HEK293 (cell line): ENCODE measurements around the gene OCA2.

Source experiments
- CTCF ChIA-PET: fragments of 350-600 bp; formaldehyde crosslinking; extraction: SDS; loops from one replicate; lab custom pipeline; 2021; ENCODE audit warnings: antibody characterized with exemption; lab: Yijun Ruan, JAX
- POLR2A ChIA-PET: fragments of 300-600 bp; formaldehyde crosslinking; extraction: SDS; loops from one replicate; lab custom pipeline; 2020; ENCODE audit warnings: antibody characterized with exemption, inconsistent platforms; lab: Yijun Ruan, JAX
- H3K27ac ChIP-seq: fragments of 200-500 bp; sonication (Bioruptor generic); 2 replicates; pipeline ENCODE4 v1.5.1; 2014; ENCODE audit warnings: low read depth, low read length, control low read depth, inconsistent platforms; ENCODE audit errors: extremely low read depth
- H3K36me3 ChIP-seq, 2 experiments: fragments of 200-500 bp in 1 of 2; sonication (Bioruptor generic) in 1 of 2; 1 replicate in 1 of 2; 2 replicates in 1 of 2; pipeline ENCODE4 v1.5.1; 2014 to 2017; ENCODE audit warnings: inconsistent platforms in 2 of 2, low read length in 2 of 2; ENCODE audit not compliant: control insufficient read depth in 2 of 2, insufficient read depth in 1 of 2
- H3K4me1 ChIP-seq: fragments of 200-500 bp; sonication (Bioruptor generic); 2 replicates; pipeline ENCODE4 v1.5.1; 2014; ENCODE audit warnings: mild to moderate bottlenecking, low read length, inconsistent platforms; ENCODE audit not compliant: control insufficient read depth, insufficient read depth
- H3K4me3 ChIP-seq: 2 replicates; pipeline ENCODE4 v1.5.1; 2011; ENCODE audit warnings: low read depth, mild to moderate bottlenecking, control low read depth, low read length, moderate library complexity
- H3K9me3 ChIP-seq: fragments of 200-500 bp; sonication (Bioruptor generic); 2 replicates; pipeline ENCODE4 v1.5.1; 2014; ENCODE audit warnings: low read depth, low read length, inconsistent platforms; ENCODE audit not compliant: control insufficient read depth, insufficient read depth
- EGR2 ChIP-seq: fragments of 450-650 bp; formaldehyde crosslinking; IDR thresholded peaks from 2 replicates; pipeline ENCODE4 v1.5.1; 2016; ENCODE audit warnings: low read depth, missing biosample characterization, missing genetic modification characterization
- GLIS1 ChIP-seq: fragments of 450-650 bp; formaldehyde crosslinking; IDR thresholded peaks from 2 replicates; pipeline ENCODE4 v1.5.1; 2016; ENCODE audit warnings: missing biosample characterization, missing genetic modification characterization
- SCRT2 ChIP-seq: fragments of 450-650 bp; formaldehyde crosslinking; IDR thresholded peaks from 2 replicates; pipeline ENCODE4 v1.5.1; 2016; ENCODE audit warnings: missing biosample characterization, missing genetic modification characterization
- TSHZ1 ChIP-seq: fragments of 450-650 bp; formaldehyde crosslinking; IDR thresholded peaks from 2 replicates; pipeline ENCODE4 v1.5.1; 2016; ENCODE audit warnings: missing biosample characterization, missing genetic modification characterization, borderline replicate concordance
- ZFP37 ChIP-seq: fragments of 450-650 bp; formaldehyde crosslinking; IDR thresholded peaks from 2 replicates; pipeline ENCODE4 v1.5.1; 2016; ENCODE audit warnings: missing biosample characterization, missing genetic modification characterization
- ZNF169 ChIP-seq: fragments of 450-650 bp; formaldehyde crosslinking; IDR thresholded peaks from 2 replicates; pipeline ENCODE4 v1.5.1; 2016; ENCODE audit warnings: missing biosample characterization, missing genetic modification characterization
- ZNF2 ChIP-seq: fragments of 450-650 bp; formaldehyde crosslinking; IDR thresholded peaks from 2 replicates; pipeline ENCODE4 v1.5.1; 2016; ENCODE audit warnings: missing biosample characterization, missing genetic modification characterization
- ZNF214 ChIP-seq: fragments of 450-650 bp; formaldehyde crosslinking; IDR thresholded peaks from 2 replicates; pipeline ENCODE4 v1.5.1; 2017; ENCODE audit warnings: missing biosample characterization, mild to moderate bottlenecking, missing genetic modification characterization, borderline replicate concordance
- ZNF510 ChIP-seq: fragments of 450-650 bp; formaldehyde crosslinking; IDR thresholded peaks from 2 replicates; pipeline ENCODE4 v1.5.1; 2018; ENCODE audit warnings: mild to moderate bottlenecking, missing genetic modification characterization, missing biosample characterization; ENCODE audit not compliant: insufficient replicate concordance
- ZNF530 ChIP-seq: fragments of 450-650 bp; formaldehyde crosslinking; IDR thresholded peaks from 2 replicates; pipeline ENCODE4 v1.5.1; 2016; ENCODE audit warnings: low read depth, missing biosample characterization, missing genetic modification characterization
- ZNF558 ChIP-seq: fragments of 450-650 bp; formaldehyde crosslinking; IDR thresholded peaks from 2 replicates; pipeline ENCODE4 v1.5.1; 2016; ENCODE audit warnings: missing biosample characterization, missing genetic modification characterization
- ZNF654 ChIP-seq: fragments of 450-650 bp; formaldehyde crosslinking; IDR thresholded peaks from 2 replicates; pipeline ENCODE4 v1.5.1; 2016; ENCODE audit warnings: low read depth, missing biosample characterization, missing genetic modification characterization
- ZNF677 ChIP-seq: fragments of 450-650 bp; IDR thresholded peaks from 2 replicates; pipeline ENCODE4 v1.5.0; 2018; ENCODE audit warnings: missing biosample characterization, mild to moderate bottlenecking, missing genetic modification characterization, moderate library complexity
- ZNF777 ChIP-seq: fragments of 450-650 bp; formaldehyde crosslinking; IDR thresholded peaks from 2 replicates; pipeline ENCODE4 v1.5.1; 2017; ENCODE audit warnings: missing biosample characterization, missing genetic modification characterization, borderline replicate concordance
- ZNF791 ChIP-seq: fragments of 450-650 bp; formaldehyde crosslinking; IDR thresholded peaks from 2 replicates; pipeline ENCODE4 v1.5.1; 2016; ENCODE audit warnings: missing biosample characterization, missing genetic modification characterization
- ZNF792 ChIP-seq: fragments of 450-650 bp; formaldehyde crosslinking; IDR thresholded peaks from 2 replicates; pipeline ENCODE4 v1.5.1; 2016; ENCODE audit warnings: missing biosample characterization, missing genetic modification characterization
- ZSCAN23 ChIP-seq: fragments of 450-650 bp; formaldehyde crosslinking; IDR thresholded peaks from 2 replicates; pipeline ENCODE4 v1.5.1; 2016; ENCODE audit warnings: missing biosample characterization, missing genetic modification characterization
- TF ChIP-seq, protein P1 (sequence below): fragments of 450-650 bp; formaldehyde crosslinking; IDR thresholded peaks from 2 replicates; pipeline ENCODE4 v1.5.1; 2016; ENCODE audit warnings: missing biosample characterization, missing genetic modification characterization
- TF ChIP-seq, protein P2 (sequence below): fragments of 450-650 bp; formaldehyde crosslinking; IDR thresholded peaks from 2 replicates; pipeline ENCODE4 v1.5.1; 2017; ENCODE audit warnings: missing biosample characterization, missing genetic modification characterization
- TF ChIP-seq, protein P3 (sequence below): fragments of 450-650 bp; formaldehyde crosslinking; IDR thresholded peaks from 2 replicates; pipeline ENCODE4 v1.5.1; 2017; ENCODE audit warnings: missing biosample characterization, missing genetic modification characterization
- TF ChIP-seq, protein P4 (sequence below): fragments of 450-650 bp; formaldehyde crosslinking; conservative IDR thresholded peaks from 2 replicates; pipeline ENCODE4 v1.5.1; 2016; ENCODE audit warnings: low read depth, missing biosample characterization, missing genetic modification characterization

Gene OCA2

DNA sequence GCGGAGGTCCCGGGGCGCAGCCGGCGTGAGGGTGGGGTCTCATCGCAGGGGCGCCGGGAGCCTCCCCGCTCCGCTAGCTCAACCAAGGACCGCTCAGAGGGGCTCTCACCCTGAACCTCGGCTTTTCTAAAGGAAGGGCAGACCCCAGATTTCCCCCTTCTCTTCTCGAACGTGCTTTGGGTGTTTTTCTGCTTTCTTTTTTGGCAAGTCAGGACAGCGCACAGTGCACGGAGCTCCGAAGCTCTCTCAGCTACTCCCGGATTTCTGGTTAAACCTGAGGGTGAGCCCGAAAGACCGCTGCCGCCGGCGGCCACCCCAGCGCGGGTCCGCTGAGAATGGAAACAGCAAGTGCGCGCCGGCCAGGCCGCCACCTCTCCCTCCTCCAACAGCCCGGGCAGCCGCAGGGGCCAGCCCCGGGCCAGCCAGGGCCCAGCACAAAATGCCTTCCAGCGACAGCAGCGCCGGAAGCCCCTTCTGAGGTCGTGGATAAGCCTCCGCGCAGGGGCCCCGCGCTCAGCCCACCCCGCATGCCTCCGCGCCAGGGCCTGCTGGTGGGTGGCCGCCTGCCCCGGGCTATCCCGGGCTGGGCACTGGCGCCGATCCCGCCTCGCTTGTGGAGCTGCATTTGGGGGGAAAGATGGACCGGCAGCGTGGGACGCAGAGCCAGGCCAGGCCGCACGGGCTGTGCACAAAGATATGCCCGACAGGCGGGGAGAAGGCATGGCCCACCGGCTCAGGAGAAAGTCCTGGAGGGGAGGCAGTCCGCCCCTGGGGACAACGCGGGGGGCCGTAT, 8.2 kb upstream of the OCA2 start (continued):
- TF ChIP-seq, protein P1, sequence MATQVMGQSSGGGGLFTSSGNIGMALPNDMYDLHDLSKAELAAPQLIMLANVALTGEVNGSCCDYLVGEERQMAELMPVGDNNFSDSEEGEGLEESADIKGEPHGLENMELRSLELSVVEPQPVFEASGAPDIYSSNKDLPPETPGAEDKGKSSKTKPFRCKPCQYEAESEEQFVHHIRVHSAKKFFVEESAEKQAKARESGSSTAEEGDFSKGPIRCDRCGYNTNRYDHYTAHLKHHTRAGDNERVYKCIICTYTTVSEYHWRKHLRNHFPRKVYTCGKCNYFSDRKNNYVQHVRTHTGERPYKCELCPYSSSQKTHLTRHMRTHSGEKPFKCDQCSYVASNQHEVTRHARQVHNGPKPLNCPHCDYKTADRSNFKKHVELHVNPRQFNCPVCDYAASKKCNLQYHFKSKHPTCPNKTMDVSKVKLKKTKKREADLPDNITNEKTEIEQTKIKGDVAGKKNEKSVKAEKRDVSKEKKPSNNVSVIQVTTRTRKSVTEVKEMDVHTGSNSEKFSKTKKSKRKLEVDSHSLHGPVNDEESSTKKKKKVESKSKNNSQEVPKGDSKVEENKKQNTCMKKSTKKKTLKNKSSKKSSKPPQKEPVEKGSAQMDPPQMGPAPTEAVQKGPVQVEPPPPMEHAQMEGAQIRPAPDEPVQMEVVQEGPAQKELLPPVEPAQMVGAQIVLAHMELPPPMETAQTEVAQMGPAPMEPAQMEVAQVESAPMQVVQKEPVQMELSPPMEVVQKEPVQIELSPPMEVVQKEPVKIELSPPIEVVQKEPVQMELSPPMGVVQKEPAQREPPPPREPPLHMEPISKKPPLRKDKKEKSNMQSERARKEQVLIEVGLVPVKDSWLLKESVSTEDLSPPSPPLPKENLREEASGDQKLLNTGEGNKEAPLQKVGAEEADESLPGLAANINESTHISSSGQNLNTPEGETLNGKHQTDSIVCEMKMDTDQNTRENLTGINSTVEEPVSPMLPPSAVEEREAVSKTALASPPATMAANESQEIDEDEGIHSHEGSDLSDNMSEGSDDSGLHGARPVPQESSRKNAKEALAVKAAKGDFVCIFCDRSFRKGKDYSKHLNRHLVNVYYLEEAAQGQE (tag by site-specific recombination) = no peak
- no peak for TF ChIP-seq ZNF677 (tag by site-specific recombination)
- TF ChIP-seq, all 188 proteins: peak for 0

GRCh38 chr15:28106294-28107110, 7.4 kb upstream of the OCA2 start:
- ChIA-PET POLR2A (no interaction called here), CTCF (no interaction called here)
- Histone ChIP-seq H3K9me3 (no peaks in the 10 kb centered on the region), H3K4me1 (no peaks in the 10 kb centered on the region), H3K4me3 (no peak overlapping the region; the same call in 1 of the 2 replicates), H3K27ac (no peak overlapping the region), H3K36me3 (peaks cover 0 to 7% of the 10 kb centered on the region in 2 experiments; a peak in 1 of 3 replicates)
- no peak for TF ChIP-seq ZNF558 (tag by site-specific recombination)
- no peak for TF ChIP-seq SCRT2 (tag by site-specific recombination)
- no peak for TF ChIP-seq ZNF530 (tag by site-specific recombination)
- TF ChIP-seq ZNF654 (tag by site-specific recombination) = no peak
- TF ChIP-seq EGR2 = no peak
- TF ChIP-seq, protein P2, sequence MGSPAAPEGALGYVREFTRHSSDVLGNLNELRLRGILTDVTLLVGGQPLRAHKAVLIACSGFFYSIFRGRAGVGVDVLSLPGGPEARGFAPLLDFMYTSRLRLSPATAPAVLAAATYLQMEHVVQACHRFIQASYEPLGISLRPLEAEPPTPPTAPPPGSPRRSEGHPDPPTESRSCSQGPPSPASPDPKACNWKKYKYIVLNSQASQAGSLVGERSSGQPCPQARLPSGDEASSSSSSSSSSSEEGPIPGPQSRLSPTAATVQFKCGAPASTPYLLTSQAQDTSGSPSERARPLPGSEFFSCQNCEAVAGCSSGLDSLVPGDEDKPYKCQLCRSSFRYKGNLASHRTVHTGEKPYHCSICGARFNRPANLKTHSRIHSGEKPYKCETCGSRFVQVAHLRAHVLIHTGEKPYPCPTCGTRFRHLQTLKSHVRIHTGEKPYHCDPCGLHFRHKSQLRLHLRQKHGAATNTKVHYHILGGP = no peak
- no peak for TF ChIP-seq ZNF510
- TF ChIP-seq ZNF214 (tag by site-specific recombination) = no peak
- TF ChIP-seq, protein P3, sequence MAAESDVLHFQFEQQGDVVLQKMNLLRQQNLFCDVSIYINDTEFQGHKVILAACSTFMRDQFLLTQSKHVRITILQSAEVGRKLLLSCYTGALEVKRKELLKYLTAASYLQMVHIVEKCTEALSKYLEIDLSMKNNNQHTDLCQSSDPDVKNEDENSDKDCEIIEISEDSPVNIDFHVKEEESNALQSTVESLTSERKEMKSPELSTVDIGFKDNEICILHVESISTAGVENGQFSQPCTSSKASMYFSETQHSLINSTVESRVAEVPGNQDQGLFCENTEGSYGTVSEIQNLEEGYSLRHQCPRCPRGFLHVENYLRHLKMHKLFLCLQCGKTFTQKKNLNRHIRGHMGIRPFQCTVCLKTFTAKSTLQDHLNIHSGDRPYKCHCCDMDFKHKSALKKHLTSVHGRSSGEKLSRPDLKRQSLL (tag by site-specific recombination) = no peak
- TF ChIP-seq ZNF2 = no peak
- TF ChIP-seq ZFP37 (tag by site-specific recombination) = no peak
- no peak for TF ChIP-seq ZSCAN23 (tag by site-specific recombination)
- no peak for TF ChIP-seq ZNF791 (tag by site-specific recombination)
- no peak for TF ChIP-seq ZNF777 (tag by site-specific recombination)
- no peak for TF ChIP-seq ZNF169 (tag by site-specific recombination)
- TF ChIP-seq GLIS1 (tag by site-specific recombination) = no peak
- TF ChIP-seq ZNF792 (tag by site-specific recombination) = no peak
- TF ChIP-seq TSHZ1 = no peak
- TF ChIP-seq, protein P4, sequence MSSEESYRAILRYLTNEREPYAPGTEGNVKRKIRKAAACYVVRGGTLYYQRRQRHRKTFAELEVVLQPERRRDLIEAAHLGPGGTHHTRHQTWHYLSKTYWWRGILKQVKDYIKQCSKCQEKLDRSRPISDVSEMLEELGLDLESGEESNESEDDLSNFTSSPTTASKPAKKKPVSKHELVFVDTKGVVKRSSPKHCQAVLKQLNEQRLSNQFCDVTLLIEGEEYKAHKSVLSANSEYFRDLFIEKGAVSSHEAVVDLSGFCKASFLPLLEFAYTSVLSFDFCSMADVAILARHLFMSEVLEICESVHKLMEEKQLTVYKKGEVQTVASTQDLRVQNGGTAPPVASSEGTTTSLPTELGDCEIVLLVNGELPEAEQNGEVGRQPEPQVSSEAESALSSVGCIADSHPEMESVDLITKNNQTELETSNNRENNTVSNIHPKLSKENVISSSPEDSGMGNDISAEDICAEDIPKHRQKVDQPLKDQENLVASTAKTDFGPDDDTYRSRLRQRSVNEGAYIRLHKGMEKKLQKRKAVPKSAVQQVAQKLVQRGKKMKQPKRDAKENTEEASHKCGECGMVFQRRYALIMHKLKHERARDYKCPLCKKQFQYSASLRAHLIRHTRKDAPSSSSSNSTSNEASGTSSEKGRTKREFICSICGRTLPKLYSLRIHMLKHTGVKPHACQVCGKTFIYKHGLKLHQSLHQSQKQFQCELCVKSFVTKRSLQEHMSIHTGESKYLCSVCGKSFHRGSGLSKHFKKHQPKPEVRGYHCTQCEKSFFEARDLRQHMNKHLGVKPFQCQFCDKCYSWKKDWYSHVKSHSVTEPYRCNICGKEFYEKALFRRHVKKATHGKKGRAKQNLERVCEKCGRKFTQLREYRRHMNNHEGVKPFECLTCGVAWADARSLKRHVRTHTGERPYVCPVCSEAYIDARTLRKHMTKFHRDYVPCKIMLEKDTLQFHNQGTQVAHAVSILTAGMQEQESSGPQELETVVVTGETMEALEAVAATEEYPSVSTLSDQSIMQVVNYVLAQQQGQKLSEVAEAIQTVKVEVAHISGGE = no peak
